HUES64 (cell line): ENCODE measurements around the gene NCS1.
"Not testable (repeated sequence)": the region's sequence is repeated elsewhere in the genome, so short reads cannot be mapped to it uniquely, and the experiment has no call there.

Experiments used
- H3K27ac ChIP-seq: 2 replicates; pipeline ENCODE4 v1.7.0; 2013; ENCODE audit warnings: low read depth, low read length, inconsistent platforms
- H3K27me3 ChIP-seq: 2 replicates; pipeline ENCODE4 v1.6.1; 2013; ENCODE audit warnings: mild to moderate bottlenecking, low read length; ENCODE audit not compliant: insufficient read depth
- H3K36me3 ChIP-seq: 2 replicates; pipeline ENCODE4 v1.6.1; 2013; ENCODE audit warnings: mild to moderate bottlenecking, low read length; ENCODE audit not compliant: insufficient read depth
- H3K4me1 ChIP-seq: 2 replicates; pipeline ENCODE4 v1.6.1; 2013; ENCODE audit warnings: mild to moderate bottlenecking, low read length, moderate library complexity; ENCODE audit not compliant: insufficient read depth
- H3K4me3 ChIP-seq: 2 replicates; pipeline ENCODE4 v1.5.1; 2013; ENCODE audit warnings: mild to moderate bottlenecking, low read length, moderate library complexity
- H3K9ac ChIP-seq: 2 replicates; pipeline ENCODE4 v1.6.1; 2013; ENCODE audit warnings: mild to moderate bottlenecking, low read depth, low read length
- H3K9me3 ChIP-seq: 2 replicates; pipeline ENCODE4 v1.6.1; 2013; ENCODE audit warnings: low read depth, low read length; ENCODE audit not compliant: insufficient read depth
- WGBS: fragments of 150-250, 120-280 bp; methylation state at CpG from one replicate; pipeline ENCODE4 v1.1.7; 2013; ENCODE audit warnings: missing lambda C conversion rate; 5-methylcytosine and 5-hydroxymethylcytosine counted together

The NCS1 gene

GRCh38 chr9:130242270-130243014 lies 70.2 kb downstream of the NCS1 start:
- Histone ChIP-seq H3K4me1 (0 out of 2 replicates have a peak, but pooled peaks cover 2% of the 10 kb centered on the region), H3K9me3 (no peaks in the 10 kb centered on the region), H3K27ac (no peak overlapping the region), H3K9ac (no peak overlapping the region), H3K27me3 (no peaks in the 10 kb centered on the region), H3K36me3 (no peaks in the 10 kb centered on the region), H3K4me3 (peak overlapping the region; percentile 6; the same call in 1 of the 2 replicates)
- WGBS, result 91% methylated on average over 11 of the region's 11 CpGs

DNA sequence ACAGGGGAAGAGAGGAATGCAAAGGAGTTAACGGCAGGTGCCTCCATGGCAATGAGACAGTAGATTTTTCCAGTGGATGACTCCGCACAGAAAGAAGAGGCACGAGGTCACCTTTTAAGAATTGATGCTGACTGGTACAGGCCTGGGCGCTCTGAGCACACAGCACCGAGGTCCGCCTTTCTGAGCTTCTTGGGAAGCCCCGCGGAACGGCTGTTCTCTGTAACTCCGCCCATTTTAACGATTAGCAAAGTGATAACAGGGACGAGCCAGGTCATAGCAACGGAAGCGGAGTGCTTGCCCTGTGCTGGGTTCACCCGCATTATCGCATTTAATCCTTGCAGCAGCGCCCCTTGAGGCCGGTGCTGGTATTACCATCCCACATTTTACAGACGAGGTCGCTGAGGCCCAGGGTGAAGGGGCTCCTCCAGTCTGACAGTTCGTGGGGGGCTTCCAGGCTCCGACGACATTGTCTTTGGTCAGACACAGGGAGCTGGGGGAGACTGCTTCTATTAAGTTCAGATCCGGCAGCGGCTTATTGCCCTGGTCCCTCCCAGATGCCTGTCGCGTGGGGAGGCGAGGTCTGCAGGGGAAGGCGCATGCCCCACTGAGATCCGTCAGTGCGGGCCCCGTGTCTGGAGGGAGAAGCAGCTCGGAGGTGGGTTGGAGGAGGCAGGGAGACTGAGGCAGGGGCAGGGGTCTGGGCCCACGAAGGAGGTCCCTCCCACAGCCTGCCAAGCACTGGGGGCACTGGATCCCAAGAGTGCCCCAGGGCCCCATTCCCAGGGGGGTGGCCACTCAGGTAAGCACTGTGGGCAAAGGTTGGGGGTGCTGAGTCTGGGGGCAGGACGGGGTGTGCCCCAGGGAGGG lies 71.0 kb downstream of the NCS1 start:
- 36% methylated on average over 35 of the region's 35 CpGs for WGBS
- Histone ChIP-seq H3K4me1 (0 out of 2 replicates have a peak, but pooled peaks cover 2% of the 10 kb centered on the region), H3K27ac (no peak overlapping the region)

GRCh38 chr9:130243882-130244170 lies 71.6 kb downstream of the NCS1 start:
- Histone ChIP-seq H3K4me1 (0 out of 2 replicates have a peak, but pooled peaks cover 2% of the 10 kb centered on the region), H3K4me3 (no peak overlapping the region), H3K36me3 (no peaks in the 10 kb centered on the region), H3K9me3 (no peaks in the 10 kb centered on the region), H3K27me3 (no peaks in the 10 kb centered on the region), H3K27ac (no peak overlapping the region), H3K9ac (no peak overlapping the region)
- 90% methylated on average over 7 of the region's 7 CpGs for WGBS

More for the DNA sequence above, 71.0 kb downstream of the NCS1 start:
- Histone ChIP-seq H3K4me3 (peak overlapping the region; percentile 6; the same call in 1 of the 2 replicates), H3K36me3 (no peaks in the 10 kb centered on the region), H3K9ac (no peak overlapping the region), H3K27me3 (no peaks in the 10 kb centered on the region), H3K9me3 (no peaks in the 10 kb centered on the region)

- no peaks in the 10 kb centered on the region for H3K9me3 ChIP-seq
- 0 out of 2 replicates have a peak, but pooled peaks cover 2% of the 10 kb centered on the region for H3K4me1 ChIP-seq
- H3K4me3 ChIP-seq, result no peak overlapping the region
- no peak overlapping the region for H3K9ac ChIP-seq
- H3K27me3 ChIP-seq, result no peaks in the 10 kb centered on the region
- 91% methylated on average over 13 of the region's 13 CpGs for WGBS
- H3K27ac ChIP-seq, result no peak overlapping the region
- no peaks in the 10 kb centered on the region for H3K36me3 ChIP-seq
These were observed 72.5 kb downstream of the NCS1 start for GRCh38 chr9:130244548-130245165.

GRCh38 chr9:130245474-130245873 lies 73.3 kb downstream of the NCS1 start:
- H3K4me1 ChIP-seq, result 0 out of 2 replicates have a peak, but pooled peaks cover 2% of the 10 kb centered on the region
- H3K27me3 ChIP-seq, result no peaks in the 10 kb centered on the region
- 94% methylated on average over 11 of the region's 11 CpGs for WGBS
- H3K27ac ChIP-seq, result no peak overlapping the region
- no peak overlapping the region for H3K9ac ChIP-seq
- H3K4me3 ChIP-seq, result no peak overlapping the region
- H3K36me3 ChIP-seq, result no peaks in the 10 kb centered on the region
- H3K9me3 ChIP-seq, result no peaks in the 10 kb centered on the region

DNA sequence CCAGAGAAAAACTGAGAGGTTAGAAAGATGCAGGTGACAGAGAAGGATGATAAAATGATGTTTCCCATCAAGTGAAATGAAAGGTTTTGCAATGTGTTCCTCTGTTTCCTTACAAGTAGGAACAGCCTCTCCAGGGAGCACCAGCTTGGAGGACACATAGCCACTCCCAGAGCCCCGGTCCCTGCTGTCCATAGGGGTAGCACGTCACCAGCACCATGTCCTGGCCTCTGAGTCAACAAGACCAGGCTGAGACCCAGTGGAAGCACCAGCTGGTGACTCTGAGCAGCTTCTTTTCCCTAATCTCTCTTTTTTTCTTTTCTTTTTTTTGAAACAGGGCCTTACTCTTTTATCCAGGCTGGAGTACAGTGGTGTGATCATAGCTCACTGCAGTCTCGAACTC lies 73.9 kb downstream of the NCS1 start:
- WGBS, result 88% methylated on average over 3 of the region's 3 CpGs

GRCh38 chr9:130254747-130255630 lies 82.8 kb downstream of the NCS1 start:
- Histone ChIP-seq H3K9me3 (peaks cover 9% of the 10 kb centered on the region), H3K4me3 (no peak overlapping the region), H3K27me3 (no peaks in the 10 kb centered on the region), H3K4me1 (peaks cover 3% of the 10 kb centered on the region; the same call in 1 of the 2 replicates), H3K9ac (no peak overlapping the region), H3K27ac (no peak overlapping the region), H3K36me3 (no peaks in the 10 kb centered on the region)
- WGBS, result 90% methylated on average over 23 of the region's 23 CpGs

More for the DNA sequence above, 73.9 kb downstream of the NCS1 start:
- Histone ChIP-seq H3K9me3 (no peaks in the 10 kb centered on the region), H3K9ac (no peak overlapping the region), H3K4me1 (0 out of 2 replicates have a peak, but pooled peaks cover 2% of the 10 kb centered on the region), H3K36me3 (no peaks in the 10 kb centered on the region), H3K27me3 (no peaks in the 10 kb centered on the region), H3K27ac (no peak overlapping the region), H3K4me3 (no peak overlapping the region)

DNA sequence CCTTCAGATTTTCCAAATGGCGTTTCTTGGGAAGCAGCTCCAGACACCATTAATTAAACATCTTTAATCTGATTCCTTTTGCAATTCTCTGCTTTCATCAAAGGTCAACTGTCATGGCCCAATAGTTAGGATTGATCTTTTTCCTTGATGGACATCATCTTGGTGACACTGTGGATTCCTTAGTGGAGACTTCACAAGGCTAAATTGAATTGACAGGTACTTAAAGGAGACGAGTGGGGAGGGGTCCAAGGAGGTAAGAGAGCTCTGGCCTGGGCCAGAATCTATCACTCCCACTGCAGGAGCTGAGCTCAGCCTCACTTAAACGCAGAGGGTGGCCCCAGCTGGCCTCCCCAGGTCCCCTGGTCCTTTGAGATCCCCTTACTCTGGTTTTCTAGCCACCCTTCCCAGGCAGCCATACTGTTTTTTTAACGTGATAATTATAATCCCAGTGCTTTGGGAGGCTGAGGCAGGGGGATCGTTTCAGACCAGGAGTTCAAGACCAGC lies 83.5 kb downstream of the NCS1 start:
- H3K9me3 ChIP-seq, result peaks cover 9% of the 10 kb centered on the region
- WGBS, result 88% methylated on average over 5 of the region's 5 CpGs
- H3K4me3 ChIP-seq, result no peak overlapping the region
- no peaks in the 10 kb centered on the region for H3K36me3 ChIP-seq
- no peak overlapping the region for H3K27ac ChIP-seq
- H3K9ac ChIP-seq, result no peak overlapping the region
- peaks cover 3% of the 10 kb centered on the region; the same call in 1 of the 2 replicates for H3K4me1 ChIP-seq
- H3K27me3 ChIP-seq, result no peaks in the 10 kb centered on the region

- H3K36me3 ChIP-seq, result no peaks in the 10 kb centered on the region
- 94% methylated on average over 1 of the region's 2 CpGs for WGBS
- no peak overlapping the region for H3K4me3 ChIP-seq
- peaks cover 3% of the 10 kb centered on the region; the same call in 1 of the 2 replicates for H3K4me1 ChIP-seq
- no peaks in the 10 kb centered on the region for H3K27me3 ChIP-seq
- H3K9me3 ChIP-seq, result peaks cover 9% of the 10 kb centered on the region
- no peak overlapping the region for H3K27ac ChIP-seq
- no peak overlapping the region for H3K9ac ChIP-seq
These were observed 84.4 kb downstream of the NCS1 start for GRCh38 chr9:130256644-130257043.

- WGBS, result 95% methylated on average over 7 of the region's 7 CpGs
- H3K27me3 ChIP-seq, H3K4me1 ChIP-seq, H3K9me3 ChIP-seq, H3K27ac ChIP-seq, H3K4me3 ChIP-seq, H3K36me3 ChIP-seq, H3K9ac ChIP-seq: not testable (repeated sequence)
These were observed 85.9 kb downstream of the NCS1 start for GRCh38 chr9:130258137-130258536.
